Neural cell (in vitro differentiated cells): ENCODE data around the gene NKD1.

Experiments
- EP300 ChIP-seq: fragments of 450-650 bp; conservative IDR thresholded peaks from 2 replicates; pipeline ENCODE4 v1.6.1; 2014; ENCODE audit warnings: antibody characterized with exemption, mild to moderate bottlenecking, moderate library complexity; ENCODE audit not compliant: poor library complexity, severe bottlenecking
- POLR2AphosphoS5 ChIP-seq: IDR thresholded peaks from 2 replicates; pipeline ENCODE4 v1.6.1; 2012
- RAD21 ChIP-seq: fragments of 450-650 bp; conservative IDR thresholded peaks from 2 replicates; pipeline ENCODE4 v1.6.1; 2014; ENCODE audit warnings: antibody characterized with exemption, mild to moderate bottlenecking, moderate library complexity
- TF ChIP-seq, protein P1 (sequence below): fragments of 450-650 bp; IDR thresholded peaks from 2 replicates; pipeline ENCODE4 v1.5.1; 2014; ENCODE audit warnings: antibody characterized with exemption, mild to moderate bottlenecking, moderate library complexity; ENCODE audit not compliant: poor library complexity, severe bottlenecking

DNA sequence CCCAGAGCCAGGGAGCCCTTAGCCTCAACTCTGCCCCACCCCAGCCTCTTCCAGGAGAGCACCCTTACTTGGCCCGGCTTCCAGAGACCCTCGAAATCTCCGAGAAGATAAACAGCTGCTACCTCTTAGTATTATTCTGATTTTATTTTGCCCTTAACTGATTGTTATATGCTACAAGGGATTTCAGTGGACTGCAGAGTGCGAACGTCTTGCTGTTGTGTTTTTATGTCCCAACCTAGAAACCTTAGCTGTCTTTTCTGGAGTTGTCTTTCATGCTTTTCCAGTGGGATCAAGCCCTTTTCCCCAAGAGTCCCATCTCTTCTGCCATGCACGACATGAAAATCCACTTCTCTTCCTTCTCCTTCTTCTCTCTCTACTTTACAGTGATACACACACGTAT lies 85.9 kb downstream of the NKD1 start:
- TF ChIP-seq POLR2AphosphoS5 = no peak
- TF ChIP-seq RAD21 = no peak
- TF ChIP-seq, protein P1, sequence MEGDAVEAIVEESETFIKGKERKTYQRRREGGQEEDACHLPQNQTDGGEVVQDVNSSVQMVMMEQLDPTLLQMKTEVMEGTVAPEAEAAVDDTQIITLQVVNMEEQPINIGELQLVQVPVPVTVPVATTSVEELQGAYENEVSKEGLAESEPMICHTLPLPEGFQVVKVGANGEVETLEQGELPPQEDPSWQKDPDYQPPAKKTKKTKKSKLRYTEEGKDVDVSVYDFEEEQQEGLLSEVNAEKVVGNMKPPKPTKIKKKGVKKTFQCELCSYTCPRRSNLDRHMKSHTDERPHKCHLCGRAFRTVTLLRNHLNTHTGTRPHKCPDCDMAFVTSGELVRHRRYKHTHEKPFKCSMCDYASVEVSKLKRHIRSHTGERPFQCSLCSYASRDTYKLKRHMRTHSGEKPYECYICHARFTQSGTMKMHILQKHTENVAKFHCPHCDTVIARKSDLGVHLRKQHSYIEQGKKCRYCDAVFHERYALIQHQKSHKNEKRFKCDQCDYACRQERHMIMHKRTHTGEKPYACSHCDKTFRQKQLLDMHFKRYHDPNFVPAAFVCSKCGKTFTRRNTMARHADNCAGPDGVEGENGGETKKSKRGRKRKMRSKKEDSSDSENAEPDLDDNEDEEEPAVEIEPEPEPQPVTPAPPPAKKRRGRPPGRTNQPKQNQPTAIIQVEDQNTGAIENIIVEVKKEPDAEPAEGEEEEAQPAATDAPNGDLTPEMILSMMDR = no peak
- TF ChIP-seq EP300 = no peak
